MM.1S (cell line): ENCODE data around the gene PLD6.

Experiments
- EZH2 ChIP-seq: fragments of 300-600 bp; sonication (generic); optimal IDR thresholded peaks from 2 replicates; pipeline ENCODE3; 2017; ENCODE audit warnings: low read depth, mild to moderate bottlenecking, antibody characterized with exemption, low read length, mixed read lengths
- EZH2phosphoT487 ChIP-seq: fragments of 300-600 bp; sonication (generic); IDR thresholded peaks from 2 replicates; pipeline ENCODE4 v1.6.1; 2018; ENCODE audit warnings: antibody characterized with exemption, low read length
- TF ChIP-seq, protein P1 (sequence below): fragments of 300-600 bp; sonication (generic); IDR thresholded peaks from 2 replicates; pipeline ENCODE4 v1.5.1; 2016; ENCODE audit warnings: antibody characterized with exemption, low read length, mixed read lengths

DNA sequence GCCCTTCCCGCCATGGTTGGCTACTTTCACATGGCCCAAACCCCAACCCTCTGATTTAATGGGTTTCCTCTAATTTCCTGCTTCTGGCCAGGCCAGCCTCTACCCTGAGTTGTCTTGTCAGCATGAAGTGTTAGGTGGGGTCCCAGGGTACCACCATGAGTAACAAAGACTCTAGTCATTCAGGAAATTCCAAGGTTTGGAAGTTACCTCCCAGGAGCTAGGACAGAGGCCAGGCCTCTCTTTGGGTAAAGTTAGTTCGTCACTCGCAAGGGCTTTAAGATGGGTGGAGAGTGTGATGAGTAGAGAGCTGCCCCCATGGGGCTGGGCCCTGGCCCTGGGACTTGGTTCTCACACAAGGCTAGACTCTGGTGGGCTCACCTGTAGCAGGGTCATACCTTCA, 54.6 kb downstream of the PLD6 start:
- TF ChIP-seq, protein P1, sequence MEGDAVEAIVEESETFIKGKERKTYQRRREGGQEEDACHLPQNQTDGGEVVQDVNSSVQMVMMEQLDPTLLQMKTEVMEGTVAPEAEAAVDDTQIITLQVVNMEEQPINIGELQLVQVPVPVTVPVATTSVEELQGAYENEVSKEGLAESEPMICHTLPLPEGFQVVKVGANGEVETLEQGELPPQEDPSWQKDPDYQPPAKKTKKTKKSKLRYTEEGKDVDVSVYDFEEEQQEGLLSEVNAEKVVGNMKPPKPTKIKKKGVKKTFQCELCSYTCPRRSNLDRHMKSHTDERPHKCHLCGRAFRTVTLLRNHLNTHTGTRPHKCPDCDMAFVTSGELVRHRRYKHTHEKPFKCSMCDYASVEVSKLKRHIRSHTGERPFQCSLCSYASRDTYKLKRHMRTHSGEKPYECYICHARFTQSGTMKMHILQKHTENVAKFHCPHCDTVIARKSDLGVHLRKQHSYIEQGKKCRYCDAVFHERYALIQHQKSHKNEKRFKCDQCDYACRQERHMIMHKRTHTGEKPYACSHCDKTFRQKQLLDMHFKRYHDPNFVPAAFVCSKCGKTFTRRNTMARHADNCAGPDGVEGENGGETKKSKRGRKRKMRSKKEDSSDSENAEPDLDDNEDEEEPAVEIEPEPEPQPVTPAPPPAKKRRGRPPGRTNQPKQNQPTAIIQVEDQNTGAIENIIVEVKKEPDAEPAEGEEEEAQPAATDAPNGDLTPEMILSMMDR, result no peak
- TF ChIP-seq EZH2 (no peak), EZH2phosphoT487 (no peak)
